Liver (tissue), 3 donors: ENCODE results near the gene ZNF92.

ENCODE experiments used
- ATF3 ChIP-seq: IDR thresholded peaks from 2 replicates; pipeline ENCODE4 v1.6.1; 2016; ENCODE audit warnings: antibody characterized with exemption
- EGR1 ChIP-seq, 2 donors: IDR thresholded peaks; 2 replicates each; pipeline ENCODE4 v1.6.1; 2016 to 2018; ENCODE audit warnings: antibody characterized with exemption in 2 of 2, low read depth in 2 of 2
- GABPA ChIP-seq, 2 donors: IDR thresholded peaks in 1 of 2; conservative IDR thresholded peaks in 1 of 2; 2 replicates each; pipeline ENCODE4 v1.6.1; 2016; ENCODE audit warnings: antibody characterized with exemption in 2 of 2, mild to moderate bottlenecking in 1 of 2, moderate library complexity in 1 of 2
- MAX ChIP-seq: IDR thresholded peaks from 2 replicates; pipeline ENCODE4 v1.6.1; 2016; ENCODE audit warnings: antibody characterized with exemption
- TAF1 ChIP-seq: conservative IDR thresholded peaks from 2 replicates; pipeline ENCODE4 v1.6.1; 2016; ENCODE audit warnings: antibody characterized with exemption, mild to moderate bottlenecking
- TF ChIP-seq, protein P1 (sequence below): fragments of 150-350 bp; IDR thresholded peaks from 2 replicates; pipeline ENCODE4 v1.5.1; 2017; ENCODE audit warnings: improper control_type of control experiment, low read depth, low read length; ENCODE audit not compliant: missing input control
- donor health status: healthy.
- donor health status: healthy.

DNA sequence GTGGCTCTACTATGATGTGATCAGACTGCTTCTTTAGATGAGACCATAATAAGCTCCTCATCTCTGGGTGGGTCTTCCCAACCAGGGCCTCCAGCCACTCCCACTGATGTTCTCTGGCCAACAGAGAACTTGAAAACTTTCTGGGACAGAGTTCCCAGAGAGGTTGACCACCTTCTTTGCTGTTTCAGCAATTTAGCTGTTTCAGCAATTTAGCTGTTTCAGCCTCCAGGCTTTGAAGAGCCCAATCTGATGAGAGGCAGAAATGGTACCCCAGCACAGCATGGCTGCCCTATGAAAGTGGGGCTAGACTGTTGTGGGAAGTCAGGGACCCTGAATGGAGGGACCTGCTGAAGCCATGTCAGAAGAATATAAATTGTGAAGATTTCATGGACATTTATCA, 49.0 kb downstream of the ZNF92 start:
- TF ChIP-seq, protein P1, sequence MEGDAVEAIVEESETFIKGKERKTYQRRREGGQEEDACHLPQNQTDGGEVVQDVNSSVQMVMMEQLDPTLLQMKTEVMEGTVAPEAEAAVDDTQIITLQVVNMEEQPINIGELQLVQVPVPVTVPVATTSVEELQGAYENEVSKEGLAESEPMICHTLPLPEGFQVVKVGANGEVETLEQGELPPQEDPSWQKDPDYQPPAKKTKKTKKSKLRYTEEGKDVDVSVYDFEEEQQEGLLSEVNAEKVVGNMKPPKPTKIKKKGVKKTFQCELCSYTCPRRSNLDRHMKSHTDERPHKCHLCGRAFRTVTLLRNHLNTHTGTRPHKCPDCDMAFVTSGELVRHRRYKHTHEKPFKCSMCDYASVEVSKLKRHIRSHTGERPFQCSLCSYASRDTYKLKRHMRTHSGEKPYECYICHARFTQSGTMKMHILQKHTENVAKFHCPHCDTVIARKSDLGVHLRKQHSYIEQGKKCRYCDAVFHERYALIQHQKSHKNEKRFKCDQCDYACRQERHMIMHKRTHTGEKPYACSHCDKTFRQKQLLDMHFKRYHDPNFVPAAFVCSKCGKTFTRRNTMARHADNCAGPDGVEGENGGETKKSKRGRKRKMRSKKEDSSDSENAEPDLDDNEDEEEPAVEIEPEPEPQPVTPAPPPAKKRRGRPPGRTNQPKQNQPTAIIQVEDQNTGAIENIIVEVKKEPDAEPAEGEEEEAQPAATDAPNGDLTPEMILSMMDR, result no peak
- no peak for TF ChIP-seq ATF3
- no peak for TF ChIP-seq TAF1
- no peak for TF ChIP-seq GABPA (IDR thresholded peaks at IDR 0.05 in 1 of 2, conservative IDR thresholded peaks at IDR 0.05 in 1 of 2)
- TF ChIP-seq MAX, result no peak
- no peak for TF ChIP-seq EGR1 (IDR thresholded peaks at IDR 0.05; ENCODE audit: low read depth in 2 of 2)
